Measurements from ENCODE around the gene ADD3.

ADD3 gene

GRCh38 chr10:110094786-110095185 is 87.0 kb downstream of the ADD3 start (continued):
- no peak for TF ChIP-seq REST (tag by site-specific recombination; IDR thresholded peaks at IDR 0.05)
- no peak for TF ChIP-seq ZNF174 (tag by site-specific recombination; IDR thresholded peaks at IDR 0.05)
- no peak for TF ChIP-seq ZNF549 (tag by site-specific recombination; IDR thresholded peaks at IDR 0.05)
- no peak for TF ChIP-seq HOXD13 (CRISPR knock-in tag; IDR thresholded peaks at IDR 0.05; ENCODE audit: borderline replicate concordance)
- TF ChIP-seq ZNF169 (tag by site-specific recombination; IDR thresholded peaks at IDR 0.05) = no peak
- TF ChIP-seq ZFP41 (tag by site-specific recombination; IDR thresholded peaks at IDR 0.05; ENCODE audit: borderline replicate concordance) = no peak
- no peak for TF ChIP-seq ZNF76 (tag by site-specific recombination; IDR thresholded peaks at IDR 0.05; ENCODE audit: borderline replicate concordance, low read depth)
- TF ChIP-seq ZNF645 (tag by site-specific recombination; IDR thresholded peaks at IDR 0.05) = no peak
- no peak for TF ChIP-seq OVOL3 (tag by site-specific recombination; IDR thresholded peaks at IDR 0.05)
- TF ChIP-seq ZNF610 (tag by site-specific recombination; IDR thresholded peaks at IDR 0.05; ENCODE audit: borderline replicate concordance) = no peak
- no peak for TF ChIP-seq ZNF274 (IDR thresholded peaks at IDR 0.05; ENCODE audit: low read length)
- no peak for TF ChIP-seq ZNF274 (tag by site-specific recombination; IDR thresholded peaks at IDR 0.05; ENCODE audit: borderline replicate concordance)
- no peak for TF ChIP-seq ZSCAN18 (tag by site-specific recombination; IDR thresholded peaks at IDR 0.05)
- no peak for TF ChIP-seq SETDB1 (IDR thresholded peaks at IDR 0.05; ENCODE audit: insufficient read length, low read length)

- TF ChIP-seq ZNF670 (tag by site-specific recombination; IDR thresholded peaks at IDR 0.05; ENCODE audit: low read depth) (no peak), ZBTB1 (tag by site-specific recombination; IDR thresholded peaks at IDR 0.05) (no peak), ELK4 (IDR thresholded peaks at IDR 0.05; ENCODE audit: borderline replicate concordance, low read depth, low read length) (no peak), ZNF366 (tag by site-specific recombination; conservative IDR thresholded peaks at IDR 0.05) (no peak), PRDM6 (tag by site-specific recombination; IDR thresholded peaks at IDR 0.05) (no peak), HOXC10 (CRISPR knock-in tag; IDR thresholded peaks at IDR 0.05) (no peak), KLF17 (tag by site-specific recombination; IDR thresholded peaks at IDR 0.05) (no peak), SP2 (tag by site-specific recombination; IDR thresholded peaks at IDR 0.05) (no peak), ZNF433 (tag by site-specific recombination; IDR thresholded peaks at IDR 0.05; ENCODE audit: low read depth) (no peak), MEIS1 (CRISPR knock-in tag; IDR thresholded peaks at IDR 0.05; ENCODE audit: borderline replicate concordance) (no peak)
- Histone ChIP-seq H3K4me1 (ENCODE audit: control insufficient read depth, insufficient read depth, low read length) (0 out of 2 replicates have a peak, but pooled peaks cover 2% of the 10 kb centered on the region), H3K36me3 (ENCODE audit: control insufficient read depth in 2 of 2, insufficient read depth in 1 of 2, low read length in 2 of 2) (peaks cover 15 to 32% of the 10 kb centered on the region in 2 experiments), H3K27ac (ENCODE audit: extremely low read depth, low read depth, low read length) (no peak overlapping the region), H3K4me3 (ENCODE audit: low read depth, low read length) (no peak overlapping the region), H3K9me3 (ENCODE audit: control insufficient read depth, insufficient read depth, low read depth, low read length) (no peaks in the 10 kb centered on the region)
- POLR2A ChIA-PET = no interaction called here
- CTCF ChIA-PET = interaction anchor here (0.7 kb wide), 1 partner anchor 488 kb away, joined by 7 read pairs; no protein-coding TSS in a partner anchor
These were observed 93.8 kb downstream of the ADD3 start for GRCh38 chr10:110101464-110102144.

All from HEK293 (cell line).